Stimulated activated CD8-positive, alpha-beta memory T cell treated with anti-CD3 and anti-CD28 coated beads, Interleukin-4, amount 100 ng/mL, for 48 hours (primary cell): ENCODE measurements around the gene PHAX.
"Not testable (repeated sequence)": the region's sequence is repeated elsewhere in the genome, so short reads cannot be mapped to it uniquely, and the experiment has no call there.

Source experiments
- DNase-seq: peaks from one replicate; pipeline ENCODE4 v3.0.0-alpha.2; 2020

Gene PHAX, protein sequence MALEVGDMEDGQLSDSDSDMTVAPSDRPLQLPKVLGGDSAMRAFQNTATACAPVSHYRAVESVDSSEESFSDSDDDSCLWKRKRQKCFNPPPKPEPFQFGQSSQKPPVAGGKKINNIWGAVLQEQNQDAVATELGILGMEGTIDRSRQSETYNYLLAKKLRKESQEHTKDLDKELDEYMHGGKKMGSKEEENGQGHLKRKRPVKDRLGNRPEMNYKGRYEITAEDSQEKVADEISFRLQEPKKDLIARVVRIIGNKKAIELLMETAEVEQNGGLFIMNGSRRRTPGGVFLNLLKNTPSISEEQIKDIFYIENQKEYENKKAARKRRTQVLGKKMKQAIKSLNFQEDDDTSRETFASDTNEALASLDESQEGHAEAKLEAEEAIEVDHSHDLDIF

DNA sequence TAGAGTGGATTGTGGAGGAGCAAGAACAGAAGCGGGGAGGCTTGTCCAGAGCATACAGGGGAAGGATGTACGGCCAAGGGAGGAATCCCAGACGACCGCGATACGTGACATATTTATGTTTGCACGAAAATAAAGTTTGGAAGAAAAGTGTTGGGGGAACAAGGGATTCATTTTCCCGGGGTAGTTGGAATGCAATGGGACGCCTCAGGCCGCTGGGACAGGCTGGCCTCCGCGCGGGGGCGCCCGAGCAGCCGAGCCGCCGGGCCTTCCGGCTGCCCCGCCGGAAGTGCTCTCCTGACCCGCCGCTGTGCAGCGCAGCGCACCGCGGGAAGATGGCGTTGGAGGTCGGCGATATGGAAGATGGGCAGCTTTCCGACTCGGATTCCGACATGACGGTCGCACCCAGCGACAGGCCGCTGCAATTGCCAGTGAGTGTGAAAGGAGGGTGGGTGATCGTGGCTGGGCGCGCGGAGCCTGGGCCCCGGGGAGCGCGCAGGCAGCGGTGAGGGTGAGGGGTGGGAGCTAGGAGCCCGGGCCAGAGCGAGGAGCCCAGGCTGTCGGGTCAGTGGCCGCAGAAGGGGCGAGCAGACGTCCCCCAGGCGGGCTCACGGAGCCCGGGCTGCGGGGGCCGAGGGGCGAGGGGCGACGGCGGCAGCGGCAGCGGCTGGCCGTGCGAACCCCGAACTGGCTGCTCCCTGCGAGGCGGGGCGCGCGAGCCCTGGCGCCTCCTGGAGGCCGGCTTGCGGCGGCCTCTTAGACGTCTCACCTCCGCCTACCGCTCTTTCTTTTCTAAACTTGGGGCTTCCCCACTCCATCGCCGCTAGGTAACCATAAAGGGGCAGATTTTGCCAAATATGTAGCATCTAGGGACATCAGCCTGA is at the start of gene PHAX:
PHAX (plus strand) TSS at position 317 of the 881 bp plus-strand sequence; CDS start at position 333, 16 bp downstream.
- peak; percentile 80 for DNase-seq

GRCh38 chr5:126552614-126553013 is 48.1 kb upstream of the PHAX start:
- DNase-seq = no peak

GRCh38 chr5:126555101-126555500 is 45.6 kb upstream of the PHAX start:
- not testable (repeated sequence) for DNase-seq

- no peak for DNase-seq
Observed at GRCh38 chr5:126561908-126562307, 38.8 kb upstream of the PHAX start.

GRCh38 chr5:126562823-126563222 is 37.9 kb upstream of the PHAX start:
- no peak for DNase-seq

- DNase-seq = no peak
Observed at GRCh38 chr5:126568206-126568755, 32.5 kb upstream of the PHAX start.

- DNase-seq = no peak
Observed at GRCh38 chr5:126575644-126576043, 25.1 kb upstream of the PHAX start.

DNA sequence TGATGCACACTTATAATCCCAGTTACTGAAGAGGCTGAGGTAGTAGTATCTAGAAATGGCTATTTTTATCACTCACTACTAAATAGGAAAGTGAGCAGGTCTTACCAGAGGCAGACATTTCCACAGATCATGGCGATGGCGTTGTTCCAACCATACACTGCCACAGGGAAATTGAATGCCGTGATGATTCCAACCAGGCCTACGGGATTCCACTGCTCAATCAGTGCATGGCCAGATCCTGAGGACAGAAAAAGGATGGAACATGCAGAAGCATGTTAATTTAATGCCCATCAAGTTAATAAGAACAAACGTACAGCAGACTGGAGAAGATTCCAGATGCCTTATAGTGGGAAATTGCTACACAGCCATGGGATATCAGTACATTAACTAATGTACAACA is 23.8 kb upstream of the PHAX start:
- no peak for DNase-seq

DNA sequence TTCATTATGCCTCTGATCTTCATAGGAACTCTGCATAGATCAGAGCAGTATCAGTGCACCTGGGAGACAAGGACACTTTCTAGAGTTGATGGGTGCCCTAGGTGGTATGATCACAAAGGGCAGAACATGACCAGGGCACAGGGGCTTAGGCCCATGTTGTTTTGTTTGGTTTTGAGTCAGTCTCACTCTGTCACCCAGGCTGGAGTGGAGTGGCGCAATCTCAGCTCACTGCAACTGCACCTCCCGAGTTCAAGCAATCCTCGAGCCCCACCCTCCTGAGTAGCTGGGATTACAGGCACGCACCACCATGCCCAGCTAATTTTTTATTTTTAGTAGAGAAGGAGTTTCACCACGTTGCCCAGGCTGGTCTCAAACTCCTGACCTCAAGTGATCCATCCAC is 23.3 kb upstream of the PHAX start:
- no peak for DNase-seq

- DNase-seq = no peak
Observed at GRCh38 chr5:126579716-126580115, 21.0 kb upstream of the PHAX start.

DNA sequence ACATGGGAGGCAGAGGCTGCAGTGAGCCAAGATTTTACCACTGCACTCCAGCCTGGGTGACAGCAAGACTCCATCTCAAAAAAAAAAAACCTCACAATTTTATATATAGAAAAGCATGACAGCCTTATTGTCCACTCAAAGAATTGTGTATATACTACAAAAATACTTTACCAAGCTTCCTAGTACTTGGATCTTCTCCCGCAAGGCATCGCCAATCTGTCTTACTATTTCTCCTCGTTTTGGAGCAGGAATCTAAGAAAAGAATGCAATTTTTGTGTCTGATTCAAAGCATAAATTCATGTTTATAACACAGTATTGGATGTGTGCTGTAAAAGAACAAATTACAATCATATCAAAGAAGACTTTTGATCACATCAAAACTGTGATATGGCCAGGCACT is 17.0 kb upstream of the PHAX start:
- DNase-seq = no peak

DNA sequence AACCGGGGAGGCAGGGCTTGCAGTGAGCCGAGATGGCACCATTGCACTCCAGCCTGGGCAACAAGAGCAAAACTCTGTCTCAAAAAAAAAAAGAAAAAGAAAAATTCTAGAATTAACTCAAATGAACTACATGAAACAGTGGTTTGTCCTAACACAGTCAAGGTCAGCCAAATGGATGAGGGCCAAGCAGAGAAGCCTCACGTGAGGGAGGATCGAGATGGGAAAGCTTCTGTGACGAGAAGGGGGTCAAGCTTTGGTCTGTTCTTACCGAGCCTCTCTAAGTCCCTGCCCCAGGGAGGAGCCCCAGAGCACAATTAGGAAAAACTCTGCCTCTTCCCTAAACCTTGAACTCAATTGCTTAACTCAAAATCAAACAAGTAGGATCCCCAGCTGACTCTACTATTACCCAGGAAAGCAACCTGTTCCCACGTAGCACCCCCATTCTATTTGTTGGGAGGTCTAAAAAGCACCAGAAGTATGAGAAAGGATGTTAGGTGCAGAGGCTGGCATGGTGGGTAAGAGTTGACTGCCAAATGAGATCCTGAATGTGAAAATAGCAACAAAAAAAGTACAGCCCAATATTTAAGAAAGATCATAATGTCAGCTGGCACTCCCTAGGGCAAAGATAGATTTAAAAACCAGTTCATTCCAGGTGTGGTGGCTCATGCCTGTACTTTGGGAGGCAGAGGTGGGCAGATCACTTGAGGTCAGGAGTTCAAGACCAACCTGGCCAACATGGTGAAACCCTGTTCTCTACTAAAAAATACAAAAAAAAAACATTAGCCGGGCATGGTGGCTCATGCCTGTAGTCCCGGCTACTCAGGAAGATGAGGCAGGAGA is 13.0 kb upstream of the PHAX start:
- DNase-seq = no peak

DNA sequence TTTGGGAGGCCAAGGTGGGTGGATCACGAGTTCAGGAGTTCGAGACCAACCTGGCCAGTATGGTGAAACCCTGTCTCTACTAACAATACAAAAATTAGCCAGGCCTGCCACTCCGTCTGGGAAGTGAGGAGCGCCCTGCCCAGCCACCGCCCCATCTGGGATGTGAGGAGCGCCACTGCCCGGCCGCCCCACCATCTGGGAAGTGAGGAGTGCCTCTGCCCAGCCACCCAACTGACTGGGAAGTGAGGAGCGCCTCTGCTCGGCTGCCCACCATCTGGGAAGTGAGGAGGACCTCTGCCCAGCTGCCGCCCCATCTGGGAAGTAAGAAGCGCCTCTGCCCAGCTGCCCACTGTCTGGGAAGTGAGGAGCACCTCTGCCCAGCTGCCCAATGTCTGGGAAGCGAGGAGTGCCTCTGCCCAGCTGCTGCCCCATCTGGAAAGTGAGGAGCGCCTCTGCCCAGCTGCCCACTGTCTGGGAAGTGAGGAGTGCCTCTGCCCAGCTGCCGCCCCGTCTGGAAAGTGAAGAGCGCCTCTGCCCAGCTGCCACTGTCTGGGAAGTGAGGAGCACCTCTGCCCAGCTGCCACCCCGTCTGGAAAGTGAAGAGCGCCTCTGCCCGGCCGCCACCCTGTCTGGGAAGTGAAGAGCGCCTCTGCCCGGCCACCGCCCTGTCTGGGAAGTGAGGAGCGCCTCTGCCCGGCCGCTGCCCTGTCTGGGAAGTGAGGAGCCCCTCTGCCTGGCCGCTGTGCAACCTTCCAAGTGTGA is 11.0 kb upstream of the PHAX start:
- no peak for DNase-seq

DNA sequence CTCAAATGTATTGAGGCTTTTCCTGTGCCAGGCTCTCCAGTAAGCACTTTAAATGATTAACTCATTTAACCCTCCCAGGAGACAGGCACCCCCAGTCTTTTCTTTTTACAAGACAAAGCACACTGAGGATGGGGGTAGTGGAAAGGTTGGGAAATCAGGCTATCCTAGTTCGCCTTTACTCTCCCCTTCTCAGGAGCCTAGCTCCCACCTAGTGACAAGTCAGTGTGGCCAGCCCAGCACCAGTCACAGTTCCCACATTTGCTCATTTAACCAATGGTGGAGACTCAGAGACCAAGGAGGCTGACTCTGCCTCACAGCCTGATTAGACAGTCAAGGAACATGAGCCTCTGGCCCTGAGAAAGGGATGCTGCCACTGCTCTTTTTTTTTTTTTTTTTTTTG is 9.2 kb upstream of the PHAX start:
- DNase-seq = no peak

DNA sequence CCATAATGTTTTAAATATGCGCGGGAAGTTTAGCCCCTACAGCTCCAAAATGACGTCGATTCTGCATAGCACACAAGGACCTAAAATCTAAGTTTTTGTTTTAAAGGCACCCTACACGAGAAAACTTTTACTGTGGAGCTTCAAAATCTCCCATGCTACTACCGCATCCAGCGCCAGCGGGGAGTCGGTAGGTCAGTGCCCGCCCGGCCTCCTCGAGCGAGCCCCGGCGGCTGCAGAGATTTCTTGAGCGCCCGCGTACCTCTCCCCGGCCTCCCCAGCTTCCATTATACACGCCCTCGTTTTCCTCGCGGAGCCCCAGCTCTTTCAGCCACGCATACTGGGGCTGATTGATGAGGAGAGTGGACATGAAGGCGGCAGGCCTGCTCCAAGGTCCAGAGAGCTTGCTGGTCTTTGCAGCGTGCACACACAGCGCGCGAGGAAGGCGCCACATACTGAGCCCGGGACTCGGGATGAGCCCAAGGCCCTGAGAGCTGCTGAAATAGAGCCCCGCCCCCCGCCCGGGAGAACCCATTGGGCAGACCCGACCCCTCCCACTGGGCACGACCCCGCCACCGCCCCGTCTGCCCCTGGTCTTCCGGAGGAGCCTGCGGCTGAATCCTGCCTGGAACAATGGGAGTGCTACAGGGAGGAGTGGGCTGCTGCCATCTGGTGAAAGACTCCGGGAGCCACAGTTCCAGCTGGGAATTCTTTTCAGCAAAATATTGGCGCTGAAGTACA is 5.8 kb upstream of the PHAX start, which contains the start of gene ALDH7A1:
ALDH7A1 (minus strand) TSS at position 472 of the 738 bp plus-strand sequence; CDS start at position 451, 21 bp downstream.
- peak; percentile 69 for DNase-seq

DNA sequence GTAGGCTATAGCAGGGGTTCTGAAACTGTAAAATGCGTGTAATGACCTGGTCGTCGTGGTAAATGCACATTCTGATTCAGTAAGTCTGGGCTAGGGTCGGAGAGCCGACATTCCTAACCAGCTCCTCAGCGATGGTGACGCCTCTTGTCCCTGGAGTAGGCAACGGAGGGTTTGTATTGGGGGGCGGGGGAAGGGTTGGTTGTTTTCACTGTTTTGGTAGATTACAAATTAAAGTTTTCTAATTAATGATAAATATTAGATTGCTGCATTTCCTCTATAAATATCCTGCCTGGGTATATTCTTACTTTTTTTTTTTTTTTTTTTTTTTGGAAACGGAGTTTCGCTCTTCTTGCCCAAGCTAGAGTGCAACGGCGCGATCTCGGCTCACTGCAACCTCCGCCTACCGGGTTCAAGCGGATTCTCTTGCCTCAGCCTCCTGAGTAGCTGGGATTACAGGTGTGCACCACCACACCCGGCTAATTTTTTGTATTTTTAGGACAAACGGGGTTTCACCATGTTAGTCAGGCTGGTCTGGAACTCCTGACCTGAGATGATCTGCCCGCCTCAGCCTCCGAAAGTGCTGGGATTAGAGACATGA is 5.2 kb upstream of the PHAX start:
- DNase-seq = no peak

GRCh38 chr5:126597156-126597555 is 3.6 kb upstream of the PHAX start:
- no peak for DNase-seq

- DNase-seq = no peak
Observed at GRCh38 chr5:126599499-126599898, 1.2 kb upstream of the PHAX start.

- not testable (repeated sequence) for DNase-seq
Observed at GRCh38 chr5:126599971-126600630, 646 bp upstream of the PHAX start.

DNA sequence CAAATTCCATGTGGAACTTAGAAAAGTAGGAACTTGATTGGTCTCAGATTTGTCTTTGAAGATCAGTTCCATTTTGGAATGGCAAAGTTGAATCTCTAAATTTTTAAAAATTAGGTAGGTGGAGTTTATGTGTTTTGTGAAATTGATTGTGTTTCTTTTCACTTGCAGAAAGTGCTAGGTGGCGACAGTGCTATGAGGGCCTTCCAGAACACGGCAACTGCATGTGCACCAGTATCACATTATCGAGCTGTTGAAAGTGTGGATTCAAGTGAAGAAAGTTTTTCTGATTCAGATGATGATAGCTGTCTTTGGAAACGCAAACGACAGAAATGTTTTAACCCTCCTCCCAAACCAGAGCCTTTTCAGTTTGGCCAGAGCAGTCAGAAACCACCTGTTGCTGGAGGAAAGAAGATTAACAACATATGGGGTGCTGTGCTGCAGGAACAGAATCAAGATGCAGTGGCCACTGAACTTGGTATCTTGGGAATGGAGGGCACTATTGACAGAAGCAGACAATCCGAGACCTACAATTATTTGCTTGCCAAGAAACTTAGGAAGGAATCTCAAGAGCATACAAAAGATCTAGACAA is 2.8 kb downstream of the PHAX start:
- no peak for DNase-seq
